K562 treated with DMSO at 1 percent for 4 hours (cell line): ENCODE results near the gene USP31. TPM values are rescaled to one million over a fixed set of nuclear protein-coding genes. Genes with fewer than 3 reads are reported as not detected.

Experiments used
- total RNA-seq: library from RNA; unstranded; fragments of 300-600 nt; gene quantifications from 2 replicates; pipeline ENCODE4 v1.2.3, GENCODE V29; 2022; ENCODE audit not compliant: insufficient read depth

USP31 gene, protein sequence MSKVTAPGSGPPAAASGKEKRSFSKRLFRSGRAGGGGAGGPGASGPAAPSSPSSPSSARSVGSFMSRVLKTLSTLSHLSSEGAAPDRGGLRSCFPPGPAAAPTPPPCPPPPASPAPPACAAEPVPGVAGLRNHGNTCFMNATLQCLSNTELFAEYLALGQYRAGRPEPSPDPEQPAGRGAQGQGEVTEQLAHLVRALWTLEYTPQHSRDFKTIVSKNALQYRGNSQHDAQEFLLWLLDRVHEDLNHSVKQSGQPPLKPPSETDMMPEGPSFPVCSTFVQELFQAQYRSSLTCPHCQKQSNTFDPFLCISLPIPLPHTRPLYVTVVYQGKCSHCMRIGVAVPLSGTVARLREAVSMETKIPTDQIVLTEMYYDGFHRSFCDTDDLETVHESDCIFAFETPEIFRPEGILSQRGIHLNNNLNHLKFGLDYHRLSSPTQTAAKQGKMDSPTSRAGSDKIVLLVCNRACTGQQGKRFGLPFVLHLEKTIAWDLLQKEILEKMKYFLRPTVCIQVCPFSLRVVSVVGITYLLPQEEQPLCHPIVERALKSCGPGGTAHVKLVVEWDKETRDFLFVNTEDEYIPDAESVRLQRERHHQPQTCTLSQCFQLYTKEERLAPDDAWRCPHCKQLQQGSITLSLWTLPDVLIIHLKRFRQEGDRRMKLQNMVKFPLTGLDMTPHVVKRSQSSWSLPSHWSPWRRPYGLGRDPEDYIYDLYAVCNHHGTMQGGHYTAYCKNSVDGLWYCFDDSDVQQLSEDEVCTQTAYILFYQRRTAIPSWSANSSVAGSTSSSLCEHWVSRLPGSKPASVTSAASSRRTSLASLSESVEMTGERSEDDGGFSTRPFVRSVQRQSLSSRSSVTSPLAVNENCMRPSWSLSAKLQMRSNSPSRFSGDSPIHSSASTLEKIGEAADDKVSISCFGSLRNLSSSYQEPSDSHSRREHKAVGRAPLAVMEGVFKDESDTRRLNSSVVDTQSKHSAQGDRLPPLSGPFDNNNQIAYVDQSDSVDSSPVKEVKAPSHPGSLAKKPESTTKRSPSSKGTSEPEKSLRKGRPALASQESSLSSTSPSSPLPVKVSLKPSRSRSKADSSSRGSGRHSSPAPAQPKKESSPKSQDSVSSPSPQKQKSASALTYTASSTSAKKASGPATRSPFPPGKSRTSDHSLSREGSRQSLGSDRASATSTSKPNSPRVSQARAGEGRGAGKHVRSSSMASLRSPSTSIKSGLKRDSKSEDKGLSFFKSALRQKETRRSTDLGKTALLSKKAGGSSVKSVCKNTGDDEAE (N-terminal part only)
- 1.5 and 1.8 TPM in 2 replicates for total RNA-seq

DNA sequence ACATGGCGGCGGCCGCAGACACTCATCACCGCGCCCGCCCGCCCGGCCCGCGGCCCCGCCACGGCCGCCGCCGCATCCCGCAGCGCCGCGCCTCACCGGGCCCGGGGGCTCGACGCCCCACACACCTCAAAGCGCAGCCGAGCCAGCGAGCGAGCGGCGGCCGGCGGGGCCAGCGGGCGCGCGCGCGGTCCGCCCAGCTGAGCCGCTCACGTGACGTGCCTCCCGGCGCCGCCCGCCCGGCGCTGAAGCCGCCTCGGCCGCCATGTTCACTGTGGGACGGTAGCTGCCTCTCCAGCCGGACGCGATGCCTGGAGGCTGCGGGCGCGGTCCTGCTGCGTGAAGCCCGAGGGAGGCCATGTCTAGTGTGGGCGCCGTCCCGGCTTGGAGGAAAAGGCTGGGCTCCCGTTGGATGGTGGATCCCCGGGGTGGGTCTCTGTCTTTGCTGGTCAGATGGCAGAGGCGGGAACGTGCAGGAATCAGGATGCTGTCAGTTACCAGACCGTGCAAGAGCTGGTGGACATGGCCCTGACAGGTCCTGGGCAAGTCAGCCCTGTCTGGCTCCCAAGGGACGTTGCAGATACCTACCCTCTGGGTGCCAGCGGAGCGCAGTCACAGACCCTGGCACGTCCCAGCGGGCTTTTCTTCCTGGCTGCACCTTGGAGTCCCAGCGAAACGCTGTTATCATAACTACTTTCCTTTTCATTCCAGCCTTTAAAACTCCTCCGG, at the start of gene USP31:
TSS of gene USP31 (minus strand) at position 186 of the 726 bp plus-strand sequence. CDS start at position 4, 182 bp downstream.

GRCh38 chr16:23182679-23183542, 33.7 kb upstream of the USP31 start, which contains the start of gene SCNN1G:
SCNN1G (plus strand) TSS chr16:23182745; CDS start chr16:23186272, 3,527 bp downstream.

Other genes with a start within 250 kb of the USP31 start
- not detected in 2 replicates for gene SCNN1G, start 33.3 kb upstream of the USP31 start, total RNA-seq
- not detected in 2 replicates for gene SCNN1B, start 152.8 kb upstream of the USP31 start, total RNA-seq